SK-N-SH (cell line): ENCODE data around the gene HUS1B. TPM values are rescaled to one million over a fixed set of nuclear protein-coding genes. Genes with fewer than 3 reads are reported as not detected.

Source experiments
- CTCF ChIA-PET: fragments of 300-600, 350-600 bp; formaldehyde crosslinking; extraction: SDS; loops from one replicate; lab custom pipeline; 2021; lab: Yijun Ruan, JAX
- POLR2A ChIA-PET: fragments of 350-600 bp; sonication (Branson Sonifier 250); formaldehyde crosslinking; extraction: SDS; loops from one replicate; lab custom pipeline; 2020; ENCODE audit warnings: antibody characterized with exemption, inconsistent platforms; lab: Yijun Ruan, JAX
- DNase-seq: peaks from one replicate; pipeline ENCODE4 v3.0.0; 2012
- H2AFZ ChIP-seq: fragments of 200-600 bp; sonication (generic); 2 replicates; pipeline ENCODE4 v1.8.1; 2016; ENCODE audit warnings: antibody characterized with exemption, mild to moderate bottlenecking, low read depth
- H3F3A ChIP-seq: fragments of 200-600 bp; sonication (generic); replicated peaks from 2 replicates; pipeline ENCODE3; 2016; ENCODE audit warnings: antibody characterized with exemption, mild to moderate bottlenecking; ENCODE audit not compliant: insufficient read depth
- H3K27ac ChIP-seq, 2 experiments: fragments of 200-500 bp in 1 of 2; fragments of 200-600 bp in 1 of 2; sonication (Bioruptor generic) in 1 of 2; sonication (generic), shearing (Covaris generic) in 1 of 2; 2 replicates each; pipeline versions ENCODE4 v1.5.1 to v1.6.1; 2014 to 2016; ENCODE audit warnings: low read depth in 2 of 2, inconsistent platforms in 1 of 2, low read length in 1 of 2, mild to moderate bottlenecking in 1 of 2, mixed read lengths in 1 of 2
- H3K27me3 ChIP-seq: fragments of 200-600 bp; sonication (generic), shearing (Covaris generic); 2 replicates; pipeline ENCODE4 v1.6.1; 2016; ENCODE audit warnings: mixed run types; ENCODE audit not compliant: insufficient read depth
- H3K36me3 ChIP-seq, 2 experiments: fragments of 200-500 bp in 1 of 2; fragments of 200-600 bp in 1 of 2; sonication (Bioruptor generic) in 1 of 2; sonication (generic) in 1 of 2; replicated peaks in 1 of 2; 2 replicates each; pipeline versions ENCODE3 to v1.5.1; 2014 to 2016; ENCODE audit warnings: low read length in 1 of 2, mild to moderate bottlenecking in 1 of 2; ENCODE audit not compliant: insufficient read depth in 2 of 2, control insufficient read depth in 1 of 2
- H3K4me1 ChIP-seq, 2 experiments: fragments of 200-500 bp in 1 of 2; fragments of 200-600 bp in 1 of 2; sonication (Bioruptor generic) in 1 of 2; sonication (generic), shearing (Covaris generic) in 1 of 2; 2 replicates each; pipeline versions ENCODE4 v1.5.1 to v1.6.1; 2014 to 2016; ENCODE audit warnings: low read depth in 1 of 2, low read length in 1 of 2, mixed run types in 1 of 2; ENCODE audit not compliant: insufficient read depth in 2 of 2, control insufficient read depth in 1 of 2
- H3K4me2 ChIP-seq: fragments of 200-600 bp; sonication (generic), shearing (Covaris generic); 2 replicates; pipeline ENCODE4 v1.6.1; 2017; ENCODE audit warnings: mixed run types
- H3K4me3 ChIP-seq, 2 experiments: fragments of 200-500 bp in 1 of 2; fragments of 200-600 bp in 1 of 2; sonication (Bioruptor generic) in 1 of 2; sonication (generic), shearing (Covaris generic) in 1 of 2; 2 replicates each; pipeline versions ENCODE4 v1.5.1 to v1.8.1; 2014 to 2016; ENCODE audit warnings: low read depth in 2 of 2, inconsistent platforms in 1 of 2, low read length in 1 of 2, mild to moderate bottlenecking in 1 of 2, mixed read lengths in 1 of 2, moderate library complexity in 1 of 2
- H3K79me2 ChIP-seq: fragments of 200-600 bp; sonication (generic); 2 replicates; pipeline ENCODE4 v1.8.1; 2017; ENCODE audit warnings: mild to moderate bottlenecking; ENCODE audit not compliant: insufficient read depth
- H3K9ac ChIP-seq: fragments of 200-600 bp; sonication (generic); 2 replicates; pipeline ENCODE4 v1.6.1; 2017; ENCODE audit warnings: mixed run types
- H3K9me2 ChIP-seq: fragments of 200-600 bp; sonication (generic); 2 replicates; pipeline ENCODE4 v1.6.1; 2017; ENCODE audit warnings: mixed run types
- H3K9me3 ChIP-seq: fragments of 200-600 bp; sonication (generic); 2 replicates; pipeline ENCODE4 v1.6.1; 2017; ENCODE audit warnings: mixed run types, mild to moderate bottlenecking, moderate library complexity
- H4K20me1 ChIP-seq: fragments of 200-600 bp; sonication (generic); 2 replicates; pipeline ENCODE4 v1.6.1; 2017; ENCODE audit warnings: mild to moderate bottlenecking, mixed run types; ENCODE audit not compliant: insufficient read depth
- CTCF ChIP-seq: fragments of 200-600 bp; sonication (generic); IDR thresholded peaks from 2 replicates; pipeline ENCODE4 v1.6.1; 2017; ENCODE audit warnings: antibody characterized with exemption, mild to moderate bottlenecking, moderate library complexity
- EZH2phosphoT487 ChIP-seq: fragments of 200-600 bp; sonication (generic); IDR thresholded peaks from 2 replicates; pipeline ENCODE4 v1.6.1; 2017; ENCODE audit warnings: low read depth, mixed run types, mild to moderate bottlenecking, antibody characterized with exemption, moderate library complexity, borderline replicate concordance
- GABPA ChIP-seq: IDR thresholded peaks from 2 replicates; pipeline ENCODE4 v1.4.0; 2012; ENCODE audit warnings: low read depth, mild to moderate bottlenecking
- IRF3 ChIP-seq: fragments of 150-350 bp; IDR thresholded peaks from 2 replicates; pipeline ENCODE4 v1.6.1; 2016; ENCODE audit warnings: mild to moderate bottlenecking, low read depth, low read length
- JUND ChIP-seq: IDR thresholded peaks from 2 replicates; pipeline ENCODE4 v1.4.0; 2012
- MEF2A ChIP-seq: IDR thresholded peaks from 2 replicates; pipeline ENCODE4 v1.4.0; 2012; ENCODE audit warnings: low read depth, borderline replicate concordance
- MXI1 ChIP-seq: IDR thresholded peaks from 2 replicates; pipeline ENCODE4 v1.6.1; 2012; ENCODE audit warnings: mild to moderate bottlenecking, low read depth, low read length, improper control_type of control experiment
- NRF1 ChIP-seq: IDR thresholded peaks from 2 replicates; pipeline ENCODE4 v1.6.1; 2012; ENCODE audit warnings: low read depth, mild to moderate bottlenecking, low read length
- POLR2AphosphoS5 ChIP-seq: IDR thresholded peaks from 2 replicates; pipeline ENCODE4 v1.6.1; 2012; ENCODE audit warnings: low read depth, low read length
- REST ChIP-seq: IDR thresholded peaks from 2 replicates; pipeline ENCODE4 v1.6.1; 2012; ENCODE audit warnings: mild to moderate bottlenecking, low read depth, low read length, moderate library complexity
- RFX5 ChIP-seq: IDR thresholded peaks from 2 replicates; pipeline ENCODE4 v1.6.1; 2012; ENCODE audit warnings: mild to moderate bottlenecking, improper control_type of control experiment, low read length
- SIN3A ChIP-seq: IDR thresholded peaks from 2 replicates; pipeline ENCODE4 v1.6.1; 2012; ENCODE audit warnings: low read depth, mild to moderate bottlenecking, low read length, moderate library complexity, borderline replicate concordance
- TAF1 ChIP-seq: IDR thresholded peaks from 2 replicates; pipeline ENCODE4 v1.6.1; 2012; ENCODE audit warnings: low read depth, mild to moderate bottlenecking, low read length, moderate library complexity, borderline replicate concordance
- TCF12 ChIP-seq: IDR thresholded peaks from 2 replicates; pipeline ENCODE4 v1.4.0; 2012
- USF1 ChIP-seq: IDR thresholded peaks from 2 replicates; pipeline ENCODE4 v1.4.0; 2012; ENCODE audit warnings: low read depth, borderline replicate concordance
- USF2 ChIP-seq: fragments of 150-350 bp; IDR thresholded peaks from 2 replicates; pipeline ENCODE4 v1.6.1; 2017; ENCODE audit warnings: antibody characterized with exemption, low read length, low read depth, borderline replicate concordance
- whole genome bisulfite sequencing: methylation state at CpG from one replicate; pipeline ENCODE4 v1.1.6; 2017; ENCODE audit warnings: low lambda C conversion rate; 5-methylcytosine and 5-hydroxymethylcytosine counted together
- polyA plus RNA-seq, 3 experiments: library from polyadenylated mRNA; depleted of rRNA; stranded (reverse); fragments of >200 nt; gene quantifications; 2 replicates each; pipeline ENCODE4 v1.2.3, GENCODE V29; 2012

The HUS1B gene
- polyA plus RNA-seq (2012; rRNA removed): 0.19 and 0.30 TPM in 2 replicates
- polyA plus RNA-seq (2012; cell fraction: cytosol; rRNA removed): 0.27 and 0.31 TPM in 2 replicates
- polyA plus RNA-seq (2012; cell fraction: nucleus; rRNA removed): 0.57 and 0.86 TPM in 2 replicates

GRCh38 chr6:656460-657252 lies at the start of gene HUS1B:
TSS of gene HUS1B (minus strand) at chr6:657100. CDS start at chr6:656944, 156 bp downstream.
- CTCF ChIA-PET: no interaction called here
- H2AFZ ChIP-seq: no peak within 1 kb of the TSS
- H3K79me2 ChIP-seq: peaks cover 28% of the 10 kb centered on the region
- TF ChIP-seq TAF1 (no peak), REST (no peak), RFX5 (no peak), MEF2A (no peak), TCF12 (no peak), NRF1 (no peak), IRF3 (no peak), GABPA (no peak), JUND (no peak), POLR2AphosphoS5 (no peak), CTCF (no peak), EZH2phosphoT487 (no peak), SIN3A (no peak), USF2 (no peak), USF1 (no peak), MXI1 (no peak)
- TF ChIP-seq, all 33 proteins: peak for 0
- Histone ChIP-seq H4K20me1 (no peaks in the 10 kb centered on the region; the same call in 1 of the 2 replicates), H3K27me3 (no peaks in the 10 kb centered on the region), H3K27ac (peak within 1 kb of the TSS in 1 of 2 experiments; percentile 41; a peak in 2 of 4 replicates), H3K4me1 (peaks cover 3 to 4% of the 10 kb centered on the region in 2 experiments; a peak in 2 of 4 replicates), H3K9me2 (no peaks in the 10 kb centered on the region), H3K4me2 (no peak within 1 kb of the TSS), H3K9me3 (no peaks in the 10 kb centered on the region), H3K36me3 (no peaks in the 10 kb centered on the region), H3K9ac (no peak within 1 kb of the TSS), H3F3A (no peaks in the 10 kb centered on the region), H3K4me3 (no peak within 1 kb of the TSS)
- WGBS: 97% methylated on average over 55 of the region's 73 CpGs
- DNase-seq: no peak
- POLR2A ChIA-PET: no interaction called here
